ENCODE results near the gene YPEL3. TPM values are rescaled to one million over a fixed set of nuclear protein-coding genes. Genes with fewer than 3 reads are reported as not detected.

The YPEL3 gene
- total and polyA plus RNA-seq, 2 of the 8 experiments (the other 6 are each of a cell fraction or from before 2014, with no cell fraction given): 40.3 to 53.3 TPM

GRCh38 chr16:30117768-30118167 lies 21.8 kb upstream of the YPEL3 start:
- no peak overlapping the region for H4K5ac ChIP-seq (ENCODE audit: insufficient read length, low read depth, low read length)
- H4K20me1 ChIP-seq (replicated peaks in 1 of 2; ENCODE audit: control insufficient read depth in 1 of 2, insufficient read depth in 2 of 2, low read length in 2 of 2): peaks cover 0 to 3% of the 10 kb centered on the region in 2 experiments
- H3K23ac ChIP-seq (ENCODE audit: insufficient read length): no peak overlapping the region
- H3K27me3 ChIP-seq (replicated peaks in 1 of 4; ENCODE audit: control insufficient read depth in 3 of 4, extremely low read depth in 1 of 4, insufficient read depth in 3 of 4, low read length in 3 of 4): no peaks in the 10 kb centered on the region
- peaks cover 0 to 12% (median 2%) of the 10 kb centered on the region in 4 experiments; a peak in 5 of 7 replicates for H3K4me1 ChIP-seq (replicated peaks in 1 of 4; ENCODE audit: control insufficient read depth in 3 of 4, insufficient read depth in 4 of 4, low read length in 3 of 4)
- FAIRE-seq (no peak), DNase-seq (ENCODE audit: low read depth in 1 of 2, low spot score in 2 of 2) (no peak)
- no peak for TF ChIP-seq ASH2L (IDR thresholded peaks at IDR 0.05; ENCODE audit: low read length)
- TF ChIP-seq HDAC2 (IDR thresholded peaks at IDR 0.05; ENCODE audit: borderline replicate concordance in 1 of 2, low read depth in 2 of 2, low read length in 2 of 2): no peak
- no peak for TF ChIP-seq EZH2 (IDR thresholded peaks at IDR 0.05; ENCODE audit: low read depth, low read length, severe bottlenecking)
- H2BK120ac ChIP-seq (replicated peaks; ENCODE audit: low read depth, low read length): no peak overlapping the region
- peaks cover 3% of the 10 kb centered on the region; the same call in 1 of the 2 replicates for H3K23me2 ChIP-seq (ENCODE audit: low read depth, low read length)
- CTCF ChIA-PET (ENCODE audit: partially characterized antibody): interaction anchor here (1.3 to 2.9 kb wide), 3 partner anchors 23 to 68 kb away, joined by 3 to 11 read pairs (median 4); partner anchors contain the start of gene TBX6
- no peak overlapping the region for H2BK15ac ChIP-seq (ENCODE audit: low read length)
- H2AFZ ChIP-seq (ENCODE audit: low read length): no peak overlapping the region
- H2BK5ac ChIP-seq (ENCODE audit: low read depth, low read length): no peak overlapping the region
- no peaks in the 10 kb centered on the region for H3K79me1 ChIP-seq (ENCODE audit: low read depth, low read length)
- 96% methylated on average over 10 of the region's 10 CpGs; no CpG with 5 or more reads in 1 of the 2 experiments for WGBS, 2 experiments (ENCODE audit: extremely low coverage in 1 of 2, insufficient coverage in 1 of 2, insufficient read length in 1 of 2, insufficient replicate concordance in 2 of 2, low coverage in 1 of 2, low lambda C conversion rate in 2 of 2, missing lambda C conversion rate in 1 of 2)
- H2AK5ac ChIP-seq (ENCODE audit: low read depth, low read length): no peak overlapping the region
- no peak overlapping the region for H2BK12ac ChIP-seq (ENCODE audit: low read depth, low read length)
- H3K4me3 ChIP-seq (ENCODE audit: extremely low read depth in 1 of 4, insufficient read depth in 2 of 4, low read depth in 3 of 4, low read length in 4 of 4): no peak overlapping the region
- H3K9me3 ChIP-seq (ENCODE audit: insufficient read depth in 2 of 2, low read depth in 1 of 2, low read length in 1 of 2): no peaks in the 10 kb centered on the region
- H3K18ac ChIP-seq (ENCODE audit: extremely low read depth, low read length): no peak overlapping the region
- no peak overlapping the region for H4K8ac ChIP-seq (ENCODE audit: extremely low read depth, insufficient read depth, low read length)
- no peak overlapping the region for H3K14ac ChIP-seq (ENCODE audit: insufficient read length)
- H3K56ac ChIP-seq (replicated peaks; ENCODE audit: insufficient read length, low read depth, low read length): no peak overlapping the region
- H3K4ac ChIP-seq (replicated peaks; ENCODE audit: insufficient read length, low read depth, low read length): no peak overlapping the region
- no peak overlapping the region for H3K9ac ChIP-seq (replicated peaks in 1 of 4; ENCODE audit: extremely low read depth in 1 of 4, low read depth in 3 of 4, low read length in 3 of 4)
- no peak overlapping the region for H3K27ac ChIP-seq (ENCODE audit: low read depth, low read length)
- POLR2A ChIA-PET (ENCODE audit: partially characterized antibody): interaction anchor here (0.8 to 1.6 kb wide), 3 partner anchors 11 to 66 kb away, joined by 3 to 4 read pairs (median 3); partner anchors contain the start of gene CORO1A
- H4K91ac ChIP-seq (replicated peaks; ENCODE audit: insufficient read length, low read length): no peak overlapping the region
- H3K36me3 ChIP-seq (ENCODE audit: control insufficient read depth in 2 of 4, insufficient read depth in 4 of 4, low read length in 3 of 4): peaks cover 0 to 4% (median 0%) of the 10 kb centered on the region in 4 experiments; a peak in 1 of 8 replicates
- no peak overlapping the region for H2BK20ac ChIP-seq (ENCODE audit: low read length)
- H3K4me2 ChIP-seq (ENCODE audit: insufficient read depth in 1 of 2, low read depth in 2 of 2, low read length in 2 of 2): no peak overlapping the region
- H3K79me2 ChIP-seq (ENCODE audit: control insufficient read depth in 1 of 2, insufficient read depth in 2 of 2, low read length in 2 of 2): no peaks in the 10 kb centered on the region
